HG03469 (cell line): Measurements from ENCODE around the gene PPIC.

Source experiments
- ATAC-seq: cut with Tn5 transposase; IDR thresholded peaks from one replicate; pipeline ENCODE4 v1.9.1; 2021; ENCODE audit warnings: mild to moderate bottlenecking, moderate library complexity, moderate number of reproducible peaks; ENCODE audit not compliant: unreplicated experiment

The PPIC gene

DNA sequence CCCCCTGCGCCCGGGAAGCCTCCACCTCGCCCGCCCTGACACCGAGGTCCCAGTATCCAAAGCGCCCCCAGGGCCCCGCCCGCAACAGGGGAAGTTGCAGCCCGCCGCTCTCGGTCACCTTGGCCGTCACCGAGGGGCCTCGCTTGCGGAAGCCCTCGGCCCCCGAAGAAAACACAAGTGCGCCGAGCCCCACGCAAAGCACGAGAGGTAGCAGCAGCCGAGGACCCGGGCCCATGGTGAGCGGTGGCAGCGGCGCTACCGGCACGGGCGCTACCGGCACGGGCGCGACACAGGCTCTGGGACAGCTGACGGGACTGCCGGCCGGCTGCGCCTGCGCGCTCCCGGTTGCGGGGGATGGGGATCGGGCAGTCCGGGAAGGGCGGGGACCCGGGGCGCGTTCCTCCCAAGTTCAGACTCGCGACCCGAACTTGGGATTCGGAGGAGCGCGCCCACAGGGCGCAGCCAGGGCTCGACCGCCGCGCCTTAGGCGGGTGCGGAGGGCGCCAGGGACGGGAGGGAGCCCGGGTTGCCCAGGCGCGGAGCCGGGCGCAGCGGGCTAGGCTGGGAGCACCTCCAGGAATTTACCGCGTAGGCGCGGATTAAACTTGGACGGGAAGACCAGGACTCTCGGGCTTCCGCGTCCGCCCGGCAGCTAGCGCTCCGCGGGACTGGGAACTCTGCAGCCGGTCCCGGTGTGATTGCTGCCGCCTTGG, at the start of gene PPIC:
PPIC (minus strand) TSS at position 335 of the 713 bp plus-strand sequence; CDS start at position 235, 100 bp downstream.
- no peak for ATAC-seq

DNA sequence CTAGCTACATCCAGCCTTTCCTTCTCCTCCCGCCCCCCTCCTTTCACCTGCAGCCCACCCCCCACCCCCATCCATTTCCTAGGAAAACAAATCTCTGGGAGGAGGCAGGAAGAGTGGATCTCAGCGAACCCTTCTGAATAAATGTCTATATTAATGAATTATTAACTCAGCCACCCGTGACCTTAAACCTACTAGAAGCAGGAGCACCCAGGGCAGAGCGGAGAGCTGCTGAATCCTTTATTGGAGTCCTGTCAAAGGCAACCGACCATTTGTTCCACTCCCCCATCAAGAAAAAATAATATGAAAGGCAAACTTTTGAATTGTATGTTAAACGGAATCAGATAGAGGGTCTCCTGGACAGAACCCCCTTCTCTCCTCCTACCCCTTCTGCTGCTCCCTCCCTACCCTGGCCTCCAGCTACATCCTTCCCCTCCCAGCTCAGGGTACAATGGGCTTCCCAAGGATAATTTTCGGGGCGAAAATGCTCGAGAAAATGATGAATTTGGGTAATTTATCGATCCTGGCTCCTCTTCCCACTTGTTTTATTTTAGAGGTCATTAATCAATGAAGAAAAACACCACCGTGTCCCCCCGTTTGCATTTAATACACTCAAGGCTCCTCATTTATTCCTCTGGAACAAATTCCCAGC, 49.2 kb upstream of the PPIC start:
- no peak for ATAC-seq

DNA sequence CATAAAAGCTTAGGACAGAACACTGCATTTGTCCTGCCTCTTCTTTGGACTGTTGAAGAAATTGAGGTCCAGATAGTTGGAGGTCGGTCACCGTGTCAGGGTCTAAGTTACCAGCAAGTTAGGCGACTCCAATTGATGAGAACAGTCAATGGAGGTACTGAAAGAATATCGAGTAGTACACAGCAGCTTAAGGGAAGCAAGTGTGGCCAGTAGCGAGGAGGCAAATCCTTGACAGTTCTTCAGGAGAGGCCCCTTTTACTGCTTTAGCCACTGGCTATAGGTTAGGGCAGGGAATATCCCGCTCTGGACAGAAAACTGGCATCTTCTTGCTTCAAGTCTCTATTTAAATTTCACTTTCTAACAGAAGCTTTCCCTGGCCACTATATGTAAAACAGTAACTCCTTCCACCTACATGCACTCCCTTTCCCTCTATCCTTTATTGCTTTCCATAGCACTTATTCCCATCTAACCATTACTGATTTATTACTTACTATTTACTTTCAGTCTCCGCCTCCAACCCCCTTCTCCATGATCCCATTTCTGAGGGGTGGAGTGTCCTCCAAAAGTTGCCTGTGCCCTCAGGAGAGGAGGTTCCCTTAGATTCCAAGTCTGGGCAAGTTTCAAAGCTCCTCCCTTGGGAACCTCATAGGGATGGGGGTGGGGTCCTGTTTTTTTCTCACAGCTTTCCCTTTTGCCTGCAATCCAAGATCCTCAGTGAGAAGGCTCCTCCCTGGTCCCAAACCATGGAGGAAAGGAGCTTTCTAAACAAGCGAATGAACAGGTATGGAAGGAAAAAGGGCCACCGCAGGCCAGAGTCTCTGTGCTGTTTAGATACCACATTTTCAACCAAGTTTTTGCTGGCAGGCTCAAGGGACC, 48.4 kb upstream of the PPIC start:
- no peak for ATAC-seq

DNA sequence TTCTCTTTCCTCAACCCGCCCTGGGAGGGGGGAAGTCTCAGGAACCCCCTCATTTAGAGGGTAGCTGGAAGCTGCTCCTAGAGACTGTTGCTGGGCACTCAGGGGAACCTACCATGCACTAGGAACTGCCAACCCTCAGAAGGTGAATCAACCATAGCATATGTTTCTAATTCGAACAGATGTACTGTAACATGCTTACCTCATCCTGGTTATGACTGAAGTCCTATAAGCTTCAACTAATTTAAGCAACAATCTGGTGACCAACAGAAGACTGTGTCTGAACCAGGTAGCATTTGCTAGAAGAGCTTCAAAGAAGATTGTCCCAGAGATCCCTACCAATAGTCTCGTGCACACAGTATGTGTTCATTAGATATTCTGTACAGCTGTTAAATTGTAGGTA, 46.8 kb upstream of the PPIC start:
- ATAC-seq: no peak

DNA sequence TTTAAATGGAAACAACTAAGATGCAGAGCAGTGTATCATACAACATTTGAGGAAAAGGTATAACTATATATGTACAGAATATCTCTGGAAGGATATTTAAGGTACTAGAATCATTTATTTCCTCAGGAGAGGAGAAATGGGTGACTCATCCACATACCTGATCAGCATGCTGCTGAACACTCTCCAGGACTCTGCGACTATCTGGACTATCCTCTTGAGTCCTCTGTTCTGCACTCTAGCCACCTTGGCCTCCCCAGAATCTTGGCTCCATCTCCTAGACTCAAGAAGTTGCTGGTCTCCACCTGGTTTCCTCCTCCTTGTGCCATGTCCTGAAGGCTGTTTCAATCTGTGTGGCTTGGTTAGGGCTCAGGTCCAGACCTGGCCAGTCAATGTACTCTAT, 43.7 kb upstream of the PPIC start:
- ATAC-seq: no peak

DNA sequence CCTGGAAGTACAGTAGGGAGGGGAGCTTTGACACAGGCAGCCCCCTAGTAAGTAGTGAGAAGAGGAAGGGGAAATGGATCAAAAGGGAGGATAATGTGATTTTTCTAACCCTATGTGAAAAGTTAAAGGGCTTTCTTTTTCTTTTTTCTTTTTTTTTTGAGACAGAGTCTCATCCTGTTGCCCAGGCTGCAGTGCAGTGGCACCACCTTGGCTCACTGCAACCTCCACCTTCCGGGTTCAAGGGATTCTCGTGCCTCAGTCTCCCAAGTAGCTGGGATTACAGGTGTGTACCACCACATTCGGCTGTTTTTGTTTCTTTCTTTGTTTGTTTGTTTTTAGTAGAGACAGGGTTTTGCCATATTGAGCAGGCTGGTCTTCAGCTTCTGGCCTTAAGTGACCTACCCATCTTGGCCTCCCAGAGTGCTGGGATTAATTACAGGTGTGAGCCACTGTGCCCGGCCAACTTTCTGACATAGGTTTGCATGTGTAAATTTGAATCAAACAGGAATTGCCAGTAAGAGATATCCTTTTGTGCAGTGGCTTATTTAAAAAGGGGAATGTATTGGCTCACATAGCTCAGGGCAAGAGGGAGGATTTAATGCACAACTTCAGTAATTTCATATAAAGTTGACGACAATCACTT, 39.1 kb upstream of the PPIC start:
- ATAC-seq: no peak

DNA sequence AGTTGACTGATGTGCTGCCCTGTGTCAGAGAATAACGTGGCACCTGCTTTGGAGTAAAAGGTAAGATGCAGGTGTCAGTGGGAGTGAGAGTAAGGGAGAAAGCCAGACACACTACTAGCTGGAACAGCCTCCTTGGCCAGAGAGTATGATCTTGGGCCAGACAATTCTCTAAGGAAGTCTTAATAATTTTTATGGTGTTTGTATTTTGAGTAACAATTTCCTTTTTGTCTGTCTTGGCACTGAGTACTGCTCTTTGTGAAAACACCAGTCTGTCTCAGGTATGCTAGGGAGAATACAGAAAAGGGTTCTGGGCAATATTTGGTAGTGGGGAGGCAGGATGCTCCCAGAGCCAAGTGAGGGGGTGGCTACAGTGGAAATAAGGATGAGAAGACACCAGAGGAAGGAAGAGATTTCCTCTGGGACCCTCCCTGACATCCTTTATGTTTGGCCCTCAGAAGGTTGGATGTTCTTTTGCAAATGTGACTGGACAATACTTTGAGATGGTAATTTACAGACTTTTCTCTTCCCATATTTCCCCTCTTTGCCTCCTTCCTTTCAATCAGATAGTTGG, 31.9 kb upstream of the PPIC start:
- ATAC-seq: no peak

DNA sequence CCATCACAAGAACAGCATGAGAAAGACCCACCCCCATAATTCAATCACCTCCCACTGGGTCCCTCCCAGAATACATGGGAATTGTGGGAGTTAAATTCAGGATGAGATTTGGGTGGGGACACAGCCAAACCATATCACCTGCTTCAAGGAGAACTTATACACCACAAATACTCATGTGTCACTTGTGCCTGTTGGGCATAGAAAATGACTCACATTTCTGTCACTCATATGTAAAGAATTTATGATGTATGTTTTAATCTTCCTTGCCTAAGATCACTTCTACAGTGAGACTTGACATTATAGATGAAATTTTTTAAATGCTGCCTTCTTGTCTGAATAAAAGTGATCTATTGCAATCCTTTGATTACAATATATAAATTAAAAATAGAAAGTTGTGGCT, 29.5 kb upstream of the PPIC start:
- no peak for ATAC-seq

DNA sequence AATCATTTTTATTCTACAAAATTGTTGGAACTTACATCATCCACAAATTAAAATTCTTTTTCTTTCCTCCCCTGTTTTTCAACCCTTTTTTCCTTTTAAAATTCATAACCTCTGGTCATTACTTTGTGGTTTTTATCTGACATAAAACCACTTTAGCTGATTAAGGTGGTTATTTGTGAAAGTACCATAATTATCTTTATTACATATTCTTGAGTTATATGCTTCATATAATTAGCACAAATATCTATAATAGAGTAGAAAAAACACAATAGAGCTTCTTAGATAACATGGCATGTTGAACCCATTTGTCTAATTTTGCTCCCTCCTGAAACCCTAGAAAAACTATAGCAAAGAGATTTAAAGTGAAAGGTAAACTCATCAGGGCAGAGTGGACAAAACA, 22.9 kb upstream of the PPIC start:
- no peak for ATAC-seq

DNA sequence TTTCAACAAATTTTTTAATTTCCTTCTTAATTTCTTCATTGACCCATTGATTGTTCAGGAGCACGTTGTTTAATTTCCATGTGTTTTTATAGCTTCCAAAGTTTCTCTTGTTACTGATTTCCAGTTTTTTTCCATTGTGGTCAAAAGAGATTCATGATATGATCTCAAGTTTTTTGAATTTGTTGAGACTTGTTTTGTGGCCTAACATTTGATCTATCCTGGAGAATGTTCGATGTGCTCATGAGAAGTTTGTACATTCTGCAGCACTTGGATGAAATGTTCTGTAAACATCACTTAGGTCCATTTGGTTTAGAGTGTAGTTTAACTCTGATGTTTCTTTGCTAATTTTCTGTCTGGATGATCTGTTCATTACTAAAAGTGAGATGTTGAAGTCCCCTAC, 14.7 kb upstream of the PPIC start:
- no peak for ATAC-seq

DNA sequence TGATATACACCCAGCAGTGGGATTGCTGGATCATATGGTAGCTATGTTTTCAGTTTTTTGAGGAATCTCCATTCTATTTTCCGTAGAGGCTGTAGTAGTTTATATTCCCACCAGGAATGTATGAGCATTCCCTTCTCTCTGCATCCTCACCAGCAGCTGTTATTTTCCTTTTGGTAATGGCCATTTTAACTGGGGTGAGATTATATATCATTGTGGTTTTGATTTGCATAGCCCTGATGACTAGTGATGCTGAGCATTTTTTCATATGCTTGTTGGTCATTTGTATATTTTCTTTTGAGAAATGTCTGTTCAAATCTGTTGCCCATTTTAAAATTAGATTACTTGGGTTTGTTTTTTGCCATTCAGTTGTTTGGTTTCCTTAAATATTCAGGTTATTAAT, 11.2 kb upstream of the PPIC start:
- ATAC-seq: no peak

DNA sequence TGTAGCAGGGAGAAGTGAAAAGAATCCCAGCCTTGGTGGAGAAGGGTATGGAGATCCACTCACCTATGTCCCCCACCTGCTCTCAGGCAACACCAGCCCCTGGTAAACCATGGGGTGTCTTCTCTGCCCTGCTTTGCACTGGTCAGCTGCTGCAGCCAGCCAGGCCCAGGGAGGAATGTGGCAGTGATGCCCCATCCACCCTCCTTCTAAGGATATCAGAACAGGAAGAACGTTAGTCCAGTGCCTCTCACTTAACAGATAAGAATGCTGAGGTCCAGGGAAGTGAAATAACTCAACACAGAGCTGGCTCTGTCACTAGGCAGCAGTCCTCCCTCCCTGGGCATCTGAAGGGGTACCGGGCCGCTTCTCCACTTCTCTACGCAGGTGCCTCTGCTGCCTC, 9.7 kb upstream of the PPIC start:
- no peak for ATAC-seq

DNA sequence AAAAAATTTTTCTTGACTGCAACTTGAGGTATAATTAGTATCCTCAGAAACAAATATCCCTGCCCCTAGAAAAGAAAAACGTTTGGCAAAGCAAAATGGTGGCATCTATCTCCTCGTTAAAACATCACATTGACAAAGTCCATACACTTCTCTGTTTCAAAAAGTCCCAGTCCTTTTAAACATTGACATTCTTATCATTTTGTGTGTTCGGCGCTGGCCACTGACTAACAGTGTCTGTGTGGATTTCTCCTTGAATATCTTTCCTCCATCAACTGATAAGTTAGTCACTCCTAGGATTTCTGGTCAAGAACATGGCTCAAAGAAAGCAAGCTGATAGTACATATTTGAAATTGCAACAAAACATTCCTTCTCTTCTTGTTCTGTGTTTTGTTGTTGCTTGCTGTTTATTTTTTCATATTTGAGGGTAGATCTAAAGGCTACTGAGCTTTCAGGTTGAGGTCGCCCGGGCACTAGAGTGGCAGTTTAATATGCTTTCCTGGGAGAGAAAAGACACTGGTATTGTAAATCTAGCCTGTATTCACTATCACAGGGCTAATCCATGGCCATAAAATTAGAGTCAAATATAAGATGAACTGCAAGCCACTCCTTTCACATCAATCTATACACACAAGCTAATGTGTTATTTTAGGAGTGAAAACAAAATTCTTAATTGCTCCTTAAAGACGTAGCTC, 8.5 kb upstream of the PPIC start:
- no peak for ATAC-seq

DNA sequence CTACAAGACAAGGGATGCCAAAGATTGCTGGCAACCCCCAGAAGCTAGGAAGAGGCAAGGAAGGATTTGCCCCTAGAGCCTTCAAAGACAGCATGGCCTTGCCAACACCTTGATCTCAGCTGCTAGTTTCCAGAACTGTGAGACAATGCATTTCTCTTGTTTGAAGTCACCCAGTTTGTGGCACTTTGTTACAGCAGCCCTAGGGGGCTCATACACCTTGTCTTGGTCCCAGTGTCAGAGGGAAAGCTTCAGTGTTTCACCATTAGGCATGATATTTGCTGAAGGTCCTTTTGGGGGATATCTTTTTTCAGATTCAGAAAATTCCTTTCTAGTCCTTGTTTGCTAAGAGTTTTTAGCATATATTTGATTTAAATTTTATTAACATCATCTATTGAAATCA, 3.1 kb upstream of the PPIC start:
- ATAC-seq: no peak

DNA sequence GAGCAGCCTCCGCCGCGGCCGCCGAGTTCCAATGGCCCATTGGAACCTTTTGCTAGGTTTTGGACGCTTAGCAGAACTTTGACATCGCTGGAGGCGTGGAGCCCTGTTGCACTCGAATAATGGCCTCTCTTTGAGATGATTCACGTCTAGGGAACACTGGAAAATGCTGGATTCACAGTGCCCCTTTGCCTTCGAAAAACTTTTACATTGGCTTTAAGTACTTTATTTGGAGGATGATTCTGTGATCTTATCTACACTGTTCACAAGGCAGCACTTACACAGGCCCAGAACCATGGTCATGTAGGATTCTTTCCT, 536 bp upstream of the PPIC start:
- ATAC-seq: no peak

DNA sequence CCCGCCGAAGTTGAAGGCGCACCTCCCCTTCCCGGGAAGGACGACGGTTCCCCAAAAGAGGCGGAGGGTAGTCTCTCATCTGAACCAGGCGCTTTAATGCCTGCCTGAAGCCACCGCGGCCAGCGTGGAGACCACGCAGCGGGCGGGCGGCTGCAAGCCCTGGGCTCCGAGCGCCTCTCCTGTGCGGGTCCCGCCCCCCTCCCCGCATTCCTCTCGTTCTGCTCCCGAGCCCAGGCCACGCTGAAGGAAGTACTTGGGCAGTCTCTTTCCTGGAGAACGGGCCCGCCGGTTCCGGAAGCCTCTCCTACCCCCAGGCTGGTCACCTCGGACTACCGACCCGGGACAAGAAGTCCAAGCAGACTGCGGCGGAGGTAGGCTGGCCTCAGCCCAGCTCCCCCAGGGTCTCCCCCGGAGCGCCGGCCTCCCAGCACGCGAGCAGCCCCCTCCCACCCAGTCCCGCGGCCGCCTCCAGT, 571 bp downstream of the PPIC start:
- ATAC-seq: no peak

DNA sequence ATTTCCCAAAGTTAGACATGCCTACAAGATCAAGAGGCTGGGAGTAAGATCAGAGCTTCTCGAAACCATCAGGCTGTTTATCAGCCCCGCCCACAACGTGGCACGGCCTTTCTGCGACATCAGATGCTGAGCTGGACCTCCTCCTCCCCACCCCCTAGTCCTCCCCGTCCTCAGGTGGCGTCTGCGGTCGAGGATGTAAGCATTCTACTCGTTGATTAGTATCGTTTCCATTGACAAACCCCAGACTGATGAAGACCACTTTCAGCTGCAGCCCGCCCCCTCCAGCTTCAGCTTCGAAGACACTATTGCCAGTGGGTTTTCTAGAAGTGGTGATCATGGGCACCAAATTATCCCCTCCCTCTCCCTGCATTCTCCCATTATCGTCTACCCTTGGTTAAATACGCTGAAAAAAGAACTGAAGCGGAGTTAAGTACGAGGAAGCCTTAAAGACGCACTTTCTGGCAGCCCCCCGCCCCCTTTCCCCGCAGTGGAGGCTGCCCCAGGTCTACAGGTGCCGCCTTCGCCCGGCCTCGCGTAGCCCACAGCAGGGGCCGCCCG, 1.1 kb downstream of the PPIC start:
- ATAC-seq: no peak

DNA sequence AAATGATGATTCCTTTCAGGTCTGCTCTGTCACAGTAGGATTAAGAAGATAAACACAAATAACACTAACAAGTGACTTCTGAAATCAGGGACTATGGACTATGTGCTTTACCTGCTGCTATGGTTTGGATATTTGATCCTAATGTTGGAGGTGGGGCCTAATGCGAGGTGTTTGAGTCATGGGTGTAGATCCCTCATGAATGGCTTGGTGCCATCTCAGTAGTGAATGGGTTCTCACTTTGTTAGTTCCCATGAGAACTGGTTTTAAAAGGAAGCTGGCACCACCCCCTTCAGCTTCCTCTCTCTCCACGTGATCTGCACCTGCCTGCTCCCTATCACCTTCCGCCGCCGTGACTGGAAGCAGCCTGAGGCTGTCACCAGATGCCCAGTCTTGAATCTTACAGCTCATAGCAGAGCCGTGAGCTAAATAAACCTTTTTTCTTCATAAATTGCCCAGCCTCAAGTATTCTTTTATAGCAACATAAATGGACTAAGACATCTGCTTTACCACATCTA, 3.3 kb downstream of the PPIC start:
- no peak for ATAC-seq

DNA sequence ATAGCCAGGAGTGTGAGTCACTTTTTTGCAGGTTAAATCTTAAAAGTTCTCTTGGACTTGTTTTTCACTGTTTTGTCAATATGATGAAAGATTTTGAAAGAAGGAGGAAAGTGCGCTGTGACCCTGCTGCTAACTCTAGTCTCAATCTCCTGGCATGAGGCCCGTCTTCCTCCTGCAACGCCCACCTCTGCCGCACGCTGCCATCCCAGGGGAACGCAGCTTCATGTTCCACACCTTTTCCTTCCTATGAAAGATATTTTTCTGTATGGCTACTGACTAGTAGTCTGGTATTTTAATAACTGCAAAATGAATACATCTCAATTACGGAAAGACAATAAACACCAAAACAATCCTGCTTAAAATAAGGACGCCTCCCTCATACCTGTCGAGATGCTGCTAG, 8.3 kb downstream of the PPIC start:
- no peak for ATAC-seq

DNA sequence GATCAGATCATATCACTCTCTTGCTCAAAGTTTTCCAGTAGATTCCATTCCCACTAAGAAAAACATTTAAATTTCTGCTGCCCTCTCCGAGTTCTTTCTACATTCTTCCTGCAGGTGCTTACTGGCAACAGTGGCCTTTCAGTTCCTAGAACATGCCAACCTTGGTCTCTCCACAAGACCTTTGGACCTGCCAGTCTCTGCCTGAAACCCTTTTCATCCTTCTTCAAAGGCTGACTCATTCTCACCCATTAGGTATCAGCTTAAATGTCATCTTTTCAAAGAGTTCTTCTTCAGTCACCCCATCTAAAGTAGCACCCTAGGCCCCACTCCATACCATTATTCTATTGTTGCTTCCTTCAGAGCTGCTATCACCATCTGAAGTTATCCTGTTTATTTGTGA, 21.8 kb downstream of the PPIC start:
- no peak for ATAC-seq
